ENCODE data around the gene LIFR. TPM values are rescaled to one million over a fixed set of nuclear protein-coding genes. Genes with fewer than 3 reads are reported as not detected.

Gene LIFR
- total RNA-seq, 1 donor from 2014 or later = 45.8 TPM

GRCh38 chr5:38541174-38541725, 15.2 kb downstream of the LIFR start:
- Histone ChIP-seq H3K36me3 (no peaks in the 10 kb centered on the region), H3K27ac (replicated peaks) (peak overlapping the region; percentile 52), H3K4me1 (peaks cover 93% of the 10 kb centered on the region), H3K4me3 (no peak overlapping the region), H3K9me3 (replicated peaks) (no peaks in the 10 kb centered on the region), H3K27me3 (ENCODE audit: low read depth) (no peaks in the 10 kb centered on the region)
- TF ChIP-seq CTCF (IDR thresholded peaks at IDR 0.05; ENCODE audit: borderline replicate concordance) = no peak
- DNase-seq = no peak
- intact Hi-C loops (cut with micrococcal nuclease) = no loop called here

- Histone ChIP-seq H3K4me3 (no peak overlapping the region), H3K27ac (replicated peaks) (peak overlapping the region; percentile 52), H3K36me3 (no peaks in the 10 kb centered on the region), H3K27me3 (ENCODE audit: low read depth) (no peaks in the 10 kb centered on the region), H3K9me3 (replicated peaks) (no peaks in the 10 kb centered on the region), H3K4me1 (peaks cover 93% of the 10 kb centered on the region)
- no peak for TF ChIP-seq CTCF (IDR thresholded peaks at IDR 0.05; ENCODE audit: borderline replicate concordance)
- intact Hi-C loops (cut with micrococcal nuclease) = no loop called here
- DNase-seq = peak; percentile 64
Observed at GRCh38 chr5:38540314-38540713, 16.1 kb downstream of the LIFR start.

GRCh38 chr5:38538161-38538560, 18.3 kb downstream of the LIFR start:
- H3K4me3 ChIP-seq = no peak overlapping the region
- H3K4me1 ChIP-seq = peaks cover 100% of the 10 kb centered on the region
- intact Hi-C loops (cut with micrococcal nuclease) = no loop called here
- H3K9me3 ChIP-seq (replicated peaks) = no peaks in the 10 kb centered on the region
- no peaks in the 10 kb centered on the region for H3K27me3 ChIP-seq (ENCODE audit: low read depth)
- TF ChIP-seq CTCF (IDR thresholded peaks at IDR 0.05; ENCODE audit: borderline replicate concordance) = no peak
- no peak overlapping the region for H3K27ac ChIP-seq (replicated peaks)
- no peak for DNase-seq
- H3K36me3 ChIP-seq = no peaks in the 10 kb centered on the region

GRCh38 chr5:38537505-38537904, 18.9 kb downstream of the LIFR start:
- intact Hi-C loops (cut with micrococcal nuclease) = no loop called here
- H3K4me1 ChIP-seq = peaks cover 100% of the 10 kb centered on the region
- no peak for DNase-seq
- no peak overlapping the region for H3K4me3 ChIP-seq
- no peak for TF ChIP-seq CTCF (IDR thresholded peaks at IDR 0.05; ENCODE audit: borderline replicate concordance)
- no peaks in the 10 kb centered on the region for H3K27me3 ChIP-seq (ENCODE audit: low read depth)
- H3K36me3 ChIP-seq = no peaks in the 10 kb centered on the region
- H3K27ac ChIP-seq (replicated peaks) = no peak overlapping the region
- no peaks in the 10 kb centered on the region for H3K9me3 ChIP-seq (replicated peaks)

- no peak for DNase-seq
- intact Hi-C loops (cut with micrococcal nuclease) = no loop called here
- Histone ChIP-seq H3K9me3 (replicated peaks) (peaks cover under 1% of the 10 kb centered on the region), H3K4me1 (peaks cover 100% of the 10 kb centered on the region), H3K4me3 (no peak overlapping the region), H3K27me3 (ENCODE audit: low read depth) (no peaks in the 10 kb centered on the region), H3K36me3 (no peaks in the 10 kb centered on the region), H3K27ac (replicated peaks) (no peak overlapping the region)
- no peak for TF ChIP-seq CTCF (IDR thresholded peaks at IDR 0.05; ENCODE audit: borderline replicate concordance)
Observed at GRCh38 chr5:38536968-38537367, 19.5 kb downstream of the LIFR start.

All from left ventricle myocardium inferior (tissue), 1 donor.